MM.1S (cell line): ENCODE measurements around the gene NUTM2F.

Experiments
- DNase-seq: peaks from one replicate; pipeline ENCODE4 v3.0.0-alpha.2; 2015
- H2AFZ ChIP-seq: fragments of 300-600 bp; sonication (generic); 2 replicates; pipeline ENCODE4 v1.6.0; 2016; ENCODE audit warnings: antibody characterized with exemption, low read length
- H3F3A ChIP-seq: fragments of 300-600 bp; sonication (generic); 2 replicates; pipeline ENCODE4 v1.6.1; 2016; ENCODE audit warnings: mild to moderate bottlenecking, antibody characterized with exemption, low read length, moderate library complexity, mixed read lengths; ENCODE audit not compliant: insufficient read depth
- H3K27ac ChIP-seq: fragments of 300-600 bp; sonication (generic); 2 replicates; pipeline ENCODE4 v1.5.1; 2016; ENCODE audit warnings: mild to moderate bottlenecking, low read length
- H3K27me3 ChIP-seq: fragments of 300-600 bp; sonication (generic); replicated peaks from 2 replicates; pipeline ENCODE4 v1.6.0; 2016; ENCODE audit warnings: low read length; ENCODE audit not compliant: insufficient read depth
- H3K36me3 ChIP-seq: fragments of 300-600 bp; sonication (generic); replicated peaks from 2 replicates; pipeline ENCODE4 v1.6.1; 2016; ENCODE audit warnings: mild to moderate bottlenecking, low read length, mixed read lengths; ENCODE audit not compliant: insufficient read depth
- H3K4me1 ChIP-seq: fragments of 300-600 bp; sonication (generic); 2 replicates; pipeline ENCODE4 v1.6.1; 2016; ENCODE audit warnings: low read length, mixed read lengths
- H3K4me2 ChIP-seq: fragments of 300-600 bp; sonication (generic); 2 replicates; pipeline ENCODE4 v1.6.0; 2016; ENCODE audit warnings: low read depth, low read length
- H3K4me3 ChIP-seq: fragments of 300-600 bp; sonication (generic); 2 replicates; pipeline ENCODE4 v1.5.1; 2016; ENCODE audit warnings: low read length, mixed read lengths
- H3K79me2 ChIP-seq: fragments of 300-600 bp; sonication (generic); 2 replicates; pipeline ENCODE4 v1.6.1; 2016; ENCODE audit warnings: mixed run types, low read length, mixed read lengths
- H3K9ac ChIP-seq: fragments of 300-600 bp; sonication (generic); 2 replicates; pipeline ENCODE4 v1.6.1; 2016; ENCODE audit warnings: low read length, mixed read lengths
- H3K9me2 ChIP-seq: fragments of 300-600 bp; sonication (generic); replicated peaks from 2 replicates; pipeline ENCODE4 v1.6.1; 2016; ENCODE audit warnings: mild to moderate bottlenecking, low read length, mixed read lengths; ENCODE audit not compliant: insufficient read depth
- H3K9me3 ChIP-seq: fragments of 300-600 bp; sonication (generic); replicated peaks from 2 replicates; pipeline ENCODE4 v1.6.1; 2016; ENCODE audit warnings: mild to moderate bottlenecking, low read length, mixed read lengths; ENCODE audit not compliant: insufficient read depth
- H4K20me1 ChIP-seq: fragments of 300-600 bp; sonication (generic); 2 replicates; pipeline ENCODE4 v1.6.1; 2016; ENCODE audit warnings: mild to moderate bottlenecking, low read length, moderate library complexity, mixed read lengths; ENCODE audit not compliant: insufficient read depth
- EZH2 ChIP-seq: fragments of 300-600 bp; sonication (generic); optimal IDR thresholded peaks from 2 replicates; pipeline ENCODE3; 2017; ENCODE audit warnings: low read depth, mild to moderate bottlenecking, antibody characterized with exemption, low read length, mixed read lengths
- EZH2phosphoT487 ChIP-seq: fragments of 300-600 bp; sonication (generic); IDR thresholded peaks from 2 replicates; pipeline ENCODE4 v1.6.1; 2018; ENCODE audit warnings: antibody characterized with exemption, low read length
- TF ChIP-seq, protein P1 (sequence below): fragments of 300-600 bp; sonication (generic); IDR thresholded peaks from 2 replicates; pipeline ENCODE4 v1.5.1; 2016; ENCODE audit warnings: antibody characterized with exemption, low read length, mixed read lengths

NUTM2F gene

DNA sequence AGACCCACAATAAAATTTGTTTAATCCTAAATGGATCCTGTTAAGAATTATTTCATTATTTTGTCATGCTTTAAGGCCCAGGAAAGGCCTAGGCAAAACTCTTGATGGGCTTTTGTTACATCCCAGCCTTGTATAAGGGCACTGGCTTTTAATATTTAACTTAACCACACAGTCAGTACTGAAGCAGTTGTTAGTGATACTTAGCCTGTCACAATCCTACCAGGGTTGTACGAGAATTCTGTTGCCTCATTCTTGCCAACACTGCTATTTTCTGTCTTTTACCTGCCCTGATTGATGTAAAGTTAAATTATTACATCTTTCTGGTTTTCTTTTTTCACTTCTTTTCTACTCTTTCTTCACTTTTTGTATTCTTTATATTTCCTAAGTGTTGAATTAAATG, 58.4 kb downstream of the NUTM2F start:
- H3K27ac ChIP-seq = no peak overlapping the region
- no peaks in the 10 kb centered on the region for H3K36me3 ChIP-seq

GRCh38 chr9:94269264-94269663, 59.2 kb downstream of the NUTM2F start:
- peaks cover 3% of the 10 kb centered on the region; the same call in 1 of the 2 replicates for H3K79me2 ChIP-seq
- DNase-seq = no peak

More for the DNA sequence above, 58.4 kb downstream of the NUTM2F start:
- H3F3A ChIP-seq = no peaks in the 10 kb centered on the region
- no peaks in the 10 kb centered on the region for H3K4me1 ChIP-seq
- no peak overlapping the region for H3K9ac ChIP-seq
- DNase-seq = no peak
- H4K20me1 ChIP-seq = no peaks in the 10 kb centered on the region
- H3K4me2 ChIP-seq = no peak overlapping the region
- no peaks in the 10 kb centered on the region; the same call in 1 of the 2 replicates for H3K79me2 ChIP-seq
- TF ChIP-seq EZH2phosphoT487 (no peak), EZH2 (no peak)
- TF ChIP-seq, protein P1, sequence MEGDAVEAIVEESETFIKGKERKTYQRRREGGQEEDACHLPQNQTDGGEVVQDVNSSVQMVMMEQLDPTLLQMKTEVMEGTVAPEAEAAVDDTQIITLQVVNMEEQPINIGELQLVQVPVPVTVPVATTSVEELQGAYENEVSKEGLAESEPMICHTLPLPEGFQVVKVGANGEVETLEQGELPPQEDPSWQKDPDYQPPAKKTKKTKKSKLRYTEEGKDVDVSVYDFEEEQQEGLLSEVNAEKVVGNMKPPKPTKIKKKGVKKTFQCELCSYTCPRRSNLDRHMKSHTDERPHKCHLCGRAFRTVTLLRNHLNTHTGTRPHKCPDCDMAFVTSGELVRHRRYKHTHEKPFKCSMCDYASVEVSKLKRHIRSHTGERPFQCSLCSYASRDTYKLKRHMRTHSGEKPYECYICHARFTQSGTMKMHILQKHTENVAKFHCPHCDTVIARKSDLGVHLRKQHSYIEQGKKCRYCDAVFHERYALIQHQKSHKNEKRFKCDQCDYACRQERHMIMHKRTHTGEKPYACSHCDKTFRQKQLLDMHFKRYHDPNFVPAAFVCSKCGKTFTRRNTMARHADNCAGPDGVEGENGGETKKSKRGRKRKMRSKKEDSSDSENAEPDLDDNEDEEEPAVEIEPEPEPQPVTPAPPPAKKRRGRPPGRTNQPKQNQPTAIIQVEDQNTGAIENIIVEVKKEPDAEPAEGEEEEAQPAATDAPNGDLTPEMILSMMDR = no peak
- H3K4me3 ChIP-seq = no peak overlapping the region
- H3K9me3 ChIP-seq = no peaks in the 10 kb centered on the region
- no peak overlapping the region for H2AFZ ChIP-seq
- no peaks in the 10 kb centered on the region for H3K27me3 ChIP-seq
- no peaks in the 10 kb centered on the region for H3K9me2 ChIP-seq

More at GRCh38 chr9:94269264-94269663, 59.2 kb downstream of the NUTM2F start:
- Histone ChIP-seq H3K27me3 (no peaks in the 10 kb centered on the region), H3K9me3 (no peaks in the 10 kb centered on the region), H3K9ac (no peak overlapping the region), H3K9me2 (no peaks in the 10 kb centered on the region), H3K36me3 (no peaks in the 10 kb centered on the region), H2AFZ (no peak overlapping the region), H3F3A (no peaks in the 10 kb centered on the region), H3K4me1 (no peaks in the 10 kb centered on the region), H3K4me3 (no peak overlapping the region), H4K20me1 (no peaks in the 10 kb centered on the region), H3K4me2 (no peak overlapping the region), H3K27ac (no peak overlapping the region)
- TF ChIP-seq EZH2 (no peak), EZH2phosphoT487 (no peak)
- TF ChIP-seq, protein P1 = no peak
